NOMO-1 (cell line): ENCODE data around the gene INSIG2.

Experiments
- DNase-seq, 2 experiments: peaks; one replicate each; lab custom pipeline; 2025; ENCODE audit not compliant: unreplicated experiment in 2 of 2; lab: John Stamatoyannopoulos, UW

INSIG2 gene

DNA sequence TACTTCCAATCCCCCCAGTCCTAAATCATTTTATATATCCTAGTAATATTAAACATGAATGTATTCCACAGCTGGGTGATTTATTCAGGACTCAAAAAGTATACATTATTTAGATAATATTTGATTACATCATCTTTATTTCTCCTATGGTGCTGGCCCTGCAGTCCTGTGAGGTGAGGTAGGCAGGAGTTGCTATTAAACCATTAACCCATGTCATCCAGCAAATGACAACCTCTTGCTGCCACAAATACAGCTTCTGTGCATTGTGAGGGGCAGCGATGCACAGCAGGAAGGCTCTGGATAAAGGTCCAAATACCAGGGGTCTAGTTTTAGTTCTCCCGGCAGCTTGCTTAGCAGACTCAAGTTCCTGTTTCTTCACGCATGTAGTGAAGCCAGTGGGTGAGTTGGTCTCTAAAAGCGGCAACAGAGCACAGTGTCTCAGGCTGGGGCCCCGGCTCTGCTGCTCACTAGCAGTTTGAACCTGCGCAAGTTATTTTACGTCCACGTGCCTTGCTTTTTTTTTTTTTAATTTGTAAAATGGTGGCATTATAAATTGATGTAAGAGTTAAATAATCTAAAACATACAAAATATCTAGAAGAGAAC is 36.1 kb downstream of the INSIG2 start:
- DNase-seq = peak; percentile 61 to 66

- DNase-seq = no peak
Observed at GRCh38 chr2:118127250-118127649, 39.0 kb downstream of the INSIG2 start.

DNA sequence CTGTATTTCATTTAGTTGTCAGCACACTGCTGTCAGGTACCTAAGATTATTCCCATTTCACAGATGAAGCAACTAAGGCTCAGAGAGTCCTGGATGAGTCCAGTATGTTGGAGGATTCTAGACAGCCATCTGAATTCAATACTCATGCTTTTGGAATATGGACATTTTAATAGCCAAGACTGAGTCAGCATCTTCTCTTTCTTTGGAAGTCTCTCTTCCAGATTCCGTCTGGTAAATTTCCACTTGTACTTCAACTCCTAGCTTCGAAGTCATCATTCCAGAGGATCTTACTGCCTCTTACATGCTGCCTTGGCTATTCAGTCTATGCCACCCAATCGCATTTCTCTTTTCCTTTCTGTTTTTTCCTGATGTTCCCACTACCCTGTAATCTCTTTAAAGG is 40.6 kb downstream of the INSIG2 start:
- no peak for DNase-seq

GRCh38 chr2:118130385-118130784 is 42.1 kb downstream of the INSIG2 start:
- no peak for DNase-seq

DNA sequence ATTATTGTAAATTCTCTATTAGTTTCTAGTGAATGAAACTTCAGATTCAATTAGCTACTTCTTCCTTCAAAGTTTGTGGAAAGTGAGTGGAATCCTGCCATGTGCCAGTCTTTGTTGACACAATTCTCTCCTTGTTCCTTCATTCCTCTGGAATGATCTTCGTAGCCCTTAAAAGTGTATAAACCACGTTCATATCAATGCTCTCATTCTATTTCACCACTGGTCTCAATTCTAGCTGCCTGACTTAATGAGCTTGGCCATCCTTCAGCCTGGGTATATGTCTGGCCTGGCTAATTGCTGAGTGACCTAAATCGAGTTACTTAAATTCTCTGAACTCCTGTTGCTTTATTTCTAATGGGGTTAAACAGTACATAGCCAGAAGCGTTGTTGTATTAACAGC is 43.5 kb downstream of the INSIG2 start:
- DNase-seq = no peak

GRCh38 chr2:118133916-118134315 is 45.6 kb downstream of the INSIG2 start:
- no peak for DNase-seq

- no peak for DNase-seq
Observed at GRCh38 chr2:118134650-118135049, 46.4 kb downstream of the INSIG2 start.

- no peak for DNase-seq
Observed at GRCh38 chr2:118145207-118145606, 56.9 kb downstream of the INSIG2 start.

- no peak for DNase-seq
Observed at GRCh38 chr2:118145806-118146205, 57.5 kb downstream of the INSIG2 start.

DNA sequence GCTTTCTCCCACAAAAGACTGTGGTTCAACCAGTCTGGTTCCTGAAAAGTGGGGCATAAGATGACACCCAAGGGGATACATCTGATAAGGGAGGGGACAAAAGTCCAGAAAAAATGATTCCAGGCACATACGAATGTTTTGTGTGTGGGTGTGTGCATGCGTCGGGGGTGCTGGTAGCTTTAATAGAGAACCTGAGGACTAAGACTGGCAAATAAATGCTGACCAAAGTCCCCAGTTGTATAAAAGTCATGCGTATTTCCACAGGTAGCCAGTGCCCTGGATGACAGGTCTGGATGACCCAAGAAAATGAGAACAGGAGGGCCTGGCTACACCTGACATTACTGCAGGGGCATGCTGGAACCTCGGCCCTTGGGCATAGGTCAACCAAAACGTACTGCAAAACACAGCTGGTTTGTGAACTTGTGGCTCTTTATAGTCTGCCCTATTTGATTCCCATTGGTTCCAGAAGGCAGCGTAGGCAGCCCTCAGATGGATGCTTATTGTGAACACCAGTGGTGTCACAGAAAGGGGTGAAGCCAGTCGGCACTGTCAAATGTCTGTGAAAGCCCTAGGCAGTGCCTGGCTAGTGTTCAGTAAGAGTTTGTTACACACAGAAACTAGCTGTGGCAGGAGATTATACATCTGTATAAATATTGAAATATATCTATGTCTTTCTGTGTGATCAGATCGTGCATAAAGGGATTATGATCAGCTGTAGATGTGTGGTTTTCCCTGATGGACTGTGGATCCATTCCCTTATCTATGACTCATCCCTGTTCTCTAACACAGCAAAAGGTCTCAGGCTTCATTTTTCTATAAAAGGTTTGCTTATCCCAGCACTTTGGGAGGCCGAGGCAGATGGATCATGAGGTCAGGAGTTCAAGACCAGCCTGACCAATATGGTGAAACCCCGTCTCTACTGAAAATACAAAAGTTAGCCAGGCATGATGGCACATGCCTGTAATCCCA is 58.3 kb downstream of the INSIG2 start:
- no peak for DNase-seq

DNA sequence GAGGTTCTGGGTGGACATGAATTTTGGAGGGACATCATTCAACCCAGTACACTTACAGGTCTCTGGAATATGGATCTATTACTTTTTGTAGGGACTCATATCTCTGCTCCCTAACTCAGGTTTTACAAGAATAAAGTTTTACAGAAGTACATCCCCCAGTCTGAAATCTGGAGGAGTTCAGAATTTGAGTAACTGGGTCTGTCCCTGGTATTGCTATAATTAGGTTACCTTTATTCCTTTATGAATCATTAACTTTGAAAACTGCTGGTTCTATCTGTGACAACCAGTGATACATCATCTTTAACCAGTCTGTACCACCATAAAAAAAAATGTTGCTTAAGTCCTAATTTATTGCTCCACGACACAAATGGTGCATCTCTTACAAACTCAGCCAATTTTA is 59.9 kb downstream of the INSIG2 start:
- no peak for DNase-seq

DNA sequence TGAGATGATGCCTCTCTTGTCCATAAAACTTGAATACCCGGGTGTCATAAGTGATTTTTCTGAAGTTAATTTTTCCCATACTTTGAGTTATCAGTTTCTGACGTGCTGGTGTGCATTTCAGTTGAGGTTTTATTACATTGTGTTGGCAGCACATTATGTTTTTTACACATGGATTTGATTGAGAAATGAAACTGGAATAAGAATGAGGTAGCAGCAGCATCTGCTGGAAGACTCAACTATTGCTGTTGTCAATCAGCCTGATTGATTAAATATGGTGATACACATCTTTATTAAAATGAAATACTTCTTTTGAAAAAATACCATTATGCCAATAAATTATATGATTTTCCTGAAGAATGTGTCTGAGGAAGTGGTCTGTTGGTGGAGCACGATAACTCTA is 60.5 kb downstream of the INSIG2 start:
- no peak for DNase-seq

GRCh38 chr2:118150294-118150693 is 62.0 kb downstream of the INSIG2 start:
- no peak for DNase-seq

- no peak for DNase-seq
Observed at GRCh38 chr2:118151831-118152230, 63.6 kb downstream of the INSIG2 start.

GRCh38 chr2:118153433-118153832 is 65.2 kb downstream of the INSIG2 start:
- no peak for DNase-seq

DNA sequence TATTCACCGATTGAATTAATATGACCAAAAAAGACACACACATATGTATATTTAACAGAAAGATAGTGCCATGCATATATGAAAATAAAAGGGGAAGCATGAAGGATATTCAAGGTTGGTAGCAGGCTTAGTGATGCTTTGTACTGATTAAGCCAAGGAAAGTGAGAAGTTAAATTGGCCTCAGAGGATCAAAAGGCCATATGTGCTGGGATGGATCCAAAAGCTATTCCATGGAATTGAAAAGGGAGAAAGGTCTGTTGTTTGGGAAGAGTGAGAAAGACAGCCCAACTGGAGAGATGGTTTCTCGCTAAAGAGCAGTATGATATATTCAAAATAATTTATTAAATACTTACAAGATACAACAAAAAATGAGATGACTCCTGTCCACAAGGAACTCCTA is 65.9 kb downstream of the INSIG2 start:
- DNase-seq = no peak
